Stimulated activated naive CD8-positive, alpha-beta T cell treated with anti-CD3 and anti-CD28 coated beads, Interleukin-15, Interleukin-2, amounts not matched to agents 100 ng/mL and 50 ng/mL, for 24 hours (primary cell): Measurements from ENCODE around the gene ASTN2.

ENCODE experiments used
- H3K27ac Mint-ChIP-seq: one replicate; pipeline ENCODE4 v1.8.0; 2021; ENCODE audit warnings: mild to moderate bottlenecking, mixed read lengths
- H3K27me3 Mint-ChIP-seq: one replicate; pipeline ENCODE4 v1.8.0; 2021; ENCODE audit warnings: mixed read lengths
- H3K36me3 Mint-ChIP-seq: one replicate; pipeline ENCODE4 v1.8.0; 2021; ENCODE audit warnings: low read depth, mixed read lengths
- H3K4me1 Mint-ChIP-seq: one replicate; pipeline ENCODE4 v1.8.0; 2021; ENCODE audit warnings: low read depth, mixed read lengths
- H3K4me3 Mint-ChIP-seq: one replicate; pipeline ENCODE4 v1.8.0; 2021; ENCODE audit warnings: mild to moderate bottlenecking, mixed read lengths
- H3K9me3 Mint-ChIP-seq: one replicate; pipeline ENCODE4 v1.8.0; 2021; ENCODE audit warnings: mixed read lengths

The ASTN2 gene

GRCh38 chr9:117138231-117138630 lies 276.6 kb downstream of the ASTN2 start:
- H3K4me3 Mint-ChIP-seq = no peak overlapping the region
- no peaks in the 10 kb centered on the region for H3K27me3 Mint-ChIP-seq
- H3K36me3 Mint-ChIP-seq = no peaks in the 10 kb centered on the region
- peaks cover 12% of the 10 kb centered on the region for H3K9me3 Mint-ChIP-seq
- H3K27ac Mint-ChIP-seq = no peak overlapping the region
- H3K4me1 Mint-ChIP-seq = no peaks in the 10 kb centered on the region

GRCh38 chr9:117136461-117136860 lies 278.4 kb downstream of the ASTN2 start:
- H3K4me1 Mint-ChIP-seq = no peaks in the 10 kb centered on the region
- no peak overlapping the region for H3K4me3 Mint-ChIP-seq
- peaks cover 9% of the 10 kb centered on the region for H3K9me3 Mint-ChIP-seq
- H3K27ac Mint-ChIP-seq = no peak overlapping the region
- H3K36me3 Mint-ChIP-seq = no peaks in the 10 kb centered on the region
- no peaks in the 10 kb centered on the region for H3K27me3 Mint-ChIP-seq

- H3K27me3 Mint-ChIP-seq = no peaks in the 10 kb centered on the region
- H3K36me3 Mint-ChIP-seq = no peaks in the 10 kb centered on the region
- H3K4me1 Mint-ChIP-seq = no peaks in the 10 kb centered on the region
- H3K9me3 Mint-ChIP-seq = peaks cover 9% of the 10 kb centered on the region
- H3K4me3 Mint-ChIP-seq = no peak overlapping the region
- H3K27ac Mint-ChIP-seq = no peak overlapping the region
These were observed 279.3 kb downstream of the ASTN2 start for GRCh38 chr9:117135501-117136098.

- no peaks in the 10 kb centered on the region for H3K36me3 Mint-ChIP-seq
- no peak overlapping the region for H3K27ac Mint-ChIP-seq
- H3K27me3 Mint-ChIP-seq = no peaks in the 10 kb centered on the region
- H3K4me3 Mint-ChIP-seq = no peak overlapping the region
- peaks cover 4% of the 10 kb centered on the region for H3K9me3 Mint-ChIP-seq
- H3K4me1 Mint-ChIP-seq = no peaks in the 10 kb centered on the region
These were observed 279.9 kb downstream of the ASTN2 start for GRCh38 chr9:117134826-117135500.

GRCh38 chr9:117126871-117127270 lies 288.0 kb downstream of the ASTN2 start:
- H3K27me3 Mint-ChIP-seq = no peaks in the 10 kb centered on the region
- H3K9me3 Mint-ChIP-seq = peaks cover 11% of the 10 kb centered on the region
- H3K4me3 Mint-ChIP-seq = no peak overlapping the region
- H3K36me3 Mint-ChIP-seq = no peaks in the 10 kb centered on the region
- no peak overlapping the region for H3K27ac Mint-ChIP-seq
- no peaks in the 10 kb centered on the region for H3K4me1 Mint-ChIP-seq

GRCh38 chr9:117125531-117125930 lies 289.3 kb downstream of the ASTN2 start:
- no peak overlapping the region for H3K4me3 Mint-ChIP-seq
- no peak overlapping the region for H3K27ac Mint-ChIP-seq
- no peaks in the 10 kb centered on the region for H3K36me3 Mint-ChIP-seq
- no peaks in the 10 kb centered on the region for H3K4me1 Mint-ChIP-seq
- H3K9me3 Mint-ChIP-seq = peaks cover 17% of the 10 kb centered on the region
- H3K27me3 Mint-ChIP-seq = no peaks in the 10 kb centered on the region

GRCh38 chr9:117123729-117124128 lies 291.1 kb downstream of the ASTN2 start:
- H3K4me3 Mint-ChIP-seq = no peak overlapping the region
- H3K4me1 Mint-ChIP-seq = no peaks in the 10 kb centered on the region
- H3K27me3 Mint-ChIP-seq = no peaks in the 10 kb centered on the region
- peaks cover 20% of the 10 kb centered on the region for H3K9me3 Mint-ChIP-seq
- no peak overlapping the region for H3K27ac Mint-ChIP-seq
- H3K36me3 Mint-ChIP-seq = no peaks in the 10 kb centered on the region

GRCh38 chr9:117122953-117123352 lies 291.9 kb downstream of the ASTN2 start:
- Mint-ChIP-seq H3K36me3 (no peaks in the 10 kb centered on the region), H3K27me3 (no peaks in the 10 kb centered on the region), H3K4me1 (no peaks in the 10 kb centered on the region), H3K27ac (no peak overlapping the region), H3K9me3 (peaks cover 22% of the 10 kb centered on the region), H3K4me3 (no peak overlapping the region)

GRCh38 chr9:117122102-117122501 lies 292.8 kb downstream of the ASTN2 start:
- Mint-ChIP-seq H3K4me1 (no peaks in the 10 kb centered on the region), H3K36me3 (no peaks in the 10 kb centered on the region), H3K4me3 (no peak overlapping the region), H3K9me3 (peaks cover 22% of the 10 kb centered on the region), H3K27me3 (no peaks in the 10 kb centered on the region), H3K27ac (no peak overlapping the region)

GRCh38 chr9:117121316-117121715 lies 293.5 kb downstream of the ASTN2 start:
- no peaks in the 10 kb centered on the region for H3K4me1 Mint-ChIP-seq
- no peak overlapping the region for H3K4me3 Mint-ChIP-seq
- no peaks in the 10 kb centered on the region for H3K36me3 Mint-ChIP-seq

GRCh38 chr9:117120061-117120460 lies 294.8 kb downstream of the ASTN2 start:
- no peak overlapping the region for H3K4me3 Mint-ChIP-seq
- H3K9me3 Mint-ChIP-seq = peaks cover 22% of the 10 kb centered on the region
- H3K27me3 Mint-ChIP-seq = no peaks in the 10 kb centered on the region
- no peaks in the 10 kb centered on the region for H3K4me1 Mint-ChIP-seq
- H3K36me3 Mint-ChIP-seq = no peaks in the 10 kb centered on the region
- H3K27ac Mint-ChIP-seq = no peak overlapping the region

More at GRCh38 chr9:117121316-117121715, 293.5 kb downstream of the ASTN2 start:
- Mint-ChIP-seq H3K27me3 (no peaks in the 10 kb centered on the region), H3K27ac (no peak overlapping the region), H3K9me3 (peaks cover 22% of the 10 kb centered on the region)

GRCh38 chr9:117116084-117116483 lies 298.8 kb downstream of the ASTN2 start:
- Mint-ChIP-seq H3K4me1 (no peaks in the 10 kb centered on the region), H3K9me3 (peaks cover 15% of the 10 kb centered on the region), H3K4me3 (no peak overlapping the region), H3K27ac (no peak overlapping the region), H3K27me3 (no peaks in the 10 kb centered on the region), H3K36me3 (no peaks in the 10 kb centered on the region)

GRCh38 chr9:117114768-117115167 lies 300.1 kb downstream of the ASTN2 start:
- Mint-ChIP-seq H3K27ac (no peak overlapping the region), H3K4me1 (no peaks in the 10 kb centered on the region), H3K9me3 (peaks cover 11% of the 10 kb centered on the region), H3K36me3 (no peaks in the 10 kb centered on the region), H3K4me3 (no peak overlapping the region), H3K27me3 (no peaks in the 10 kb centered on the region)

- Mint-ChIP-seq H3K36me3 (no peaks in the 10 kb centered on the region), H3K4me3 (no peak overlapping the region), H3K4me1 (no peaks in the 10 kb centered on the region), H3K9me3 (peaks cover 4% of the 10 kb centered on the region), H3K27me3 (no peaks in the 10 kb centered on the region), H3K27ac (no peak overlapping the region)
These were observed 310.0 kb downstream of the ASTN2 start for GRCh38 chr9:117104716-117105495.

- no peaks in the 10 kb centered on the region for H3K27me3 Mint-ChIP-seq
- H3K27ac Mint-ChIP-seq = no peak overlapping the region
- H3K36me3 Mint-ChIP-seq = no peaks in the 10 kb centered on the region
- no peak overlapping the region for H3K4me3 Mint-ChIP-seq
- no peaks in the 10 kb centered on the region for H3K4me1 Mint-ChIP-seq
- peaks cover 4% of the 10 kb centered on the region for H3K9me3 Mint-ChIP-seq
These were observed 310.7 kb downstream of the ASTN2 start for GRCh38 chr9:117104206-117104605.
